Fibroblast of the aortic adventitia (primary cell): ENCODE measurements around the gene PSMD4. TPM values are rescaled to one million over a fixed set of nuclear protein-coding genes. Genes with fewer than 3 reads are reported as not detected.

Experiments
- DNase-seq: peaks from one replicate; pipeline ENCODE4 v3.0.0-alpha.2; 2010; ENCODE audit warnings: low read depth
- H3K4me3 ChIP-seq: 2 replicates; pipeline ENCODE4 v1.5.1; 2011; ENCODE audit warnings: low read depth, mild to moderate bottlenecking, control low read depth, low read length, moderate library complexity
- CTCF ChIP-seq: IDR thresholded peaks from 2 replicates; pipeline ENCODE4 v1.5.1; 2011; ENCODE audit warnings: mild to moderate bottlenecking, low read length, control low read depth, inconsistent platforms; ENCODE audit not compliant: insufficient read depth
- total RNA-seq: library from RNA; depleted of rRNA; stranded (reverse); fragments of >200 nt; gene quantifications from 2 replicates; pipeline ENCODE4 v1.2.3, GENCODE V29; 2012; ENCODE audit warnings: low replicate concordance

PSMD4 gene
- total RNA-seq, 1 donor = 111 TPM

- DNase-seq = peak; percentile 33
- no peak overlapping the region for H3K4me3 ChIP-seq
- no peak for TF ChIP-seq CTCF
Measured at GRCh38 chr1:151222130-151222529, 32.4 kb upstream of the PSMD4 start.

DNA sequence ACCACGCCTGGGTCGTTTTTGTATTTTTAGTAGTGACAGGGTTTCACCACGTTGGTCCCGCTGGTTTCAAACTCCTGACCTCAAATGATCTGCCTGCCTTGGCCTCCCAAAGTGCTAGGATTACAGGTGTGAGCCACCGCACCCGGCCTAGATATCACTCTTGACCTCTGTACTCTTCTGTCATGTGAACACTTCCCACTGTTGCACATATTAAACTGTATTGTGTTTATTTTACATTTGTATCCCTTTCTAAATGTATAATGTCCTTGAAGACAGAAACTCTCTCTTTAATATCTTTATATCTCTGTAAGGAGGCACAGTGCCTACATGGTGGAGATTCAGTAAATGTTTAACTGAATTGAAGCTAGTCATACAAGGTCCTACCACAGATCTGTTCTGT is 19.3 kb upstream of the PSMD4 start:
- TF ChIP-seq CTCF = no peak
- no peak for DNase-seq
- no peak overlapping the region for H3K4me3 ChIP-seq

DNA sequence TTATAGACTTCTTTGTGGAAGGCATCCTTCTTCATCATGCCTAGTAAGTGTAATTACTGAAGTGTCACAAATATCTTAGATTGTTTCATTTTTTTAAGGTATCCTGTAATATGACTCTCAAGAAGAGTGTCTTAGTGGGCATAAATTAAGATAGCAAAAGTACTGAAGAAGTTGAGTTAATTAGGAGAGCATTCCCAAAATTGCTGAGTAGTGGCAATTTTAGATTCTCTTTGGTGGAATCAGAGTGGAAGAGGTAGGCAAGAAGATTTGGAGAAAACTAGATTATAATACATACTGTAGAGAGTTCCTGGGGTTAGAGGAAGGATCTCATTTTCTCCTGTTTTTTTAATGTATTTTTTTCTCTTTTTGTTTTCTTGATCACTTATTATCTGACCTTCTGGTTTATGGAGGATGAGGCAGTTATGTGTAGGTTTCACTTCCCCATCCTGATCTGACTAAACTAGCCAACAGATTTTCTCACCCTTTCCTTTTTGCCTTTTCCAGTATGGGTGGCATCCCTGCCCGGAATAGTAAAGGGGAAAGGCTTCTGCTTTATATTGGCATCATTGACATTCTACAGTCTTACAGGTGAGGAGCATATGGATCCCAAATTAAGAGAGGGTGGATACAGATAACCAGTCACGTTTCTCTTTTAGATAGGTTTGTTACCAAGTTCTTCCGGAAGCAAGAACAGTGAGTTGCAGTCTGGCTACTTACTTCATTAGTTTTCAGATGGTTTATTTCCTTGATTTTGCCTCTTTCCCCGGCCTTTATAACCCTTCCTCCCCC is 16.7 kb upstream of the PSMD4 start:
- no peak overlapping the region for H3K4me3 ChIP-seq
- TF ChIP-seq CTCF = no peak
- DNase-seq = no peak

GRCh38 chr1:151238467-151238739 is 16.1 kb upstream of the PSMD4 start:
- TF ChIP-seq CTCF = no peak
- DNase-seq = peak; percentile 88
- no peak overlapping the region for H3K4me3 ChIP-seq

DNA sequence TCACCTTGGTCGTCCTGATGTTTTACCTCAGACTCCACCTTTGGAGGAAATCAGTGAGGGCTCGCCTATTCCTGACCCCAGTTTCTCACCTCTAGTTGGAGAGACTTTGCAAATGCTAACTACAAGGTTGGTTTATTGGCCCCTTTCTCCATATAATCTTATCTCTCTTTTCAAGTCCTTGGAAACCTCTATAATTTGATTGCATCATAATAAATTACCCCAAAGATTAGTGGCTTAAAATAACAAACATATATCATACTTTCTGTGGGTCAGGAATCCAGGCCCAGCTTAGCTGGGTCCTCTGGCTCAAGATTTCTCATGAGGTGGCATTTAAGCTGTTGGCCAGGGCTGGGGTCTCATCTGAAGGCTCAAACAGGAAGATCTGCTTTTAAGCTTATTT is 12.1 kb upstream of the PSMD4 start:
- H3K4me3 ChIP-seq = no peak overlapping the region
- peak; percentile 19 for DNase-seq
- TF ChIP-seq CTCF = no peak

- H3K4me3 ChIP-seq = no peak overlapping the region
- DNase-seq = no peak
- no peak for TF ChIP-seq CTCF
Measured at GRCh38 chr1:151243683-151244216, 10.8 kb upstream of the PSMD4 start.

- H3K4me3 ChIP-seq = no peak overlapping the region
- TF ChIP-seq CTCF = no peak
- DNase-seq = no peak
Measured at GRCh38 chr1:151246786-151247185, 7.7 kb upstream of the PSMD4 start.
